ENCODE results near the gene PRR23E.

The PRR23E gene

DNA sequence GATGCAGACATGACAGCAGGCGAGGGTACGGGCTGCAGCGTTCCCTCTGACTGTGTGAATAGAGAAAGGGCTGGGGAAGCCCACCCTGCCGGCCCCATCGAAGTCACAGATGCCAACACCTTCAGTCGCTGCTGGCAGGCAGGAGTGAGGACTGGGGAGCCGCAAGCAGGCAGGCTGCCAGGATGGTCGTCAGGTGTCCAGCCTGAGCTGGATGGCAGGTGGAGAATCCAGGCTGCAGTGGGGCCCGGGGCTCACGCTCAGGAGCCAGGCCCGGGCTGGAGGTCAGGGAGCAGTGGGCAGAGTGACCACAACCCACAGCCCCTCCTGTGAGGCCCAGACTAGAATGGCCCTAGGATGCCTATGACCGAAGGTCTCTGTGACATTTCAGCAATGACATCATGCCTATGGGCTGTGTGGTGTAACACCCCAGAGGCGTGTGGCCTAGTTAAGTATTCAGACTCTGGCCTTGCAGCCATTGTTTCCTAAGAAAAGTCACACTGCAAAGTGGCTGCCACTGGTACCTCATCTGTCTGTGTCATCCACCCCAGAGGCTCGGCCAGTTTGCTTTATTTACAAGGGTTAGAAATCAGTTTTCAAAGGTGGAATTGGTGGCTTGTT, 15.7 kb downstream of the PRR23E start:
- DNase-seq (ENCODE audit: low spot score in 2 of 2) (peak in 1 of 2 donors; percentile 28), ATAC-seq (peak; percentile 8)
- H3K36me3 Mint-ChIP-seq, result no peaks in the 10 kb centered on the region
- no peaks in the 10 kb centered on the region for H3K4me1 Mint-ChIP-seq
- no peaks in the 10 kb centered on the region for H3K9me3 Mint-ChIP-seq
- H3K27ac Mint-ChIP-seq, result no peak overlapping the region
- no peak overlapping the region for H3K4me3 Mint-ChIP-seq

DNA sequence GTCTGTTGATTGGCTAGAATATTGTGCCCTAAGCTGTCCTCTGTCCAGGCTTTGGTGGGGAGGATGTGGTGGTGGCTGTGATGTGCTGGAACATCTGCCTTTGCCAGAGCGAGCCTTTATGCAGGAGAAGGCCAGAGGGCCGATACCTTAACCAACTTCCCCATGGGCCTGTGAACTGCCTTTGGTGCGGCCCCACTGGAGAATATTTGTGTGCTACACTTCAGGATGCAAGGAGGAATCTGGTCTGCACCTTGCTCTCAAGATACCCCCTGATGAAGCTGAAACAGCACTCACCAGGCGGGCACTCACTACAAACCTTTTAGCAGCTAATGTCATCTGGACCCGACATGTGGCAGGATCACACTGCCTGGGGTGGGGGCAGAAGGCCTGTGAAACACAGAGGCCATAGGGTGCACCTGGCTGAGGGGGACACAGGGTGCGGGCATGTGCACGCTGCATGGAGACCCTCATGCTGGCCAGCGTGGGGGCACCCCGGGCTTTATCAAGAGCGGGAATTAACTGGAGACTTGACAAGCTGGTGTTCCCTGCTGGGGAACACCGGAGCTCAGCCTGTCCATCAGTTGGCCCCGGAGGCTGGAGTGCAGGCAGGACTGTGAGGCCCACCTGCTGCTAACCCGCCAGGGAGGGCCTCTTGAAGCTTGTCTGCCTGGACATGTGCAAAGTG, 16.4 kb downstream of the PRR23E start:
- no peak for ATAC-seq
- Mint-ChIP-seq H3K9me3 (no peaks in the 10 kb centered on the region), H3K4me3 (no peak overlapping the region), H3K27ac (no peak overlapping the region), H3K36me3 (no peaks in the 10 kb centered on the region), H3K4me1 (no peaks in the 10 kb centered on the region)
- DNase-seq (ENCODE audit: low spot score in 2 of 2), result peak in 1 of 2 donors; percentile 28

DNA sequence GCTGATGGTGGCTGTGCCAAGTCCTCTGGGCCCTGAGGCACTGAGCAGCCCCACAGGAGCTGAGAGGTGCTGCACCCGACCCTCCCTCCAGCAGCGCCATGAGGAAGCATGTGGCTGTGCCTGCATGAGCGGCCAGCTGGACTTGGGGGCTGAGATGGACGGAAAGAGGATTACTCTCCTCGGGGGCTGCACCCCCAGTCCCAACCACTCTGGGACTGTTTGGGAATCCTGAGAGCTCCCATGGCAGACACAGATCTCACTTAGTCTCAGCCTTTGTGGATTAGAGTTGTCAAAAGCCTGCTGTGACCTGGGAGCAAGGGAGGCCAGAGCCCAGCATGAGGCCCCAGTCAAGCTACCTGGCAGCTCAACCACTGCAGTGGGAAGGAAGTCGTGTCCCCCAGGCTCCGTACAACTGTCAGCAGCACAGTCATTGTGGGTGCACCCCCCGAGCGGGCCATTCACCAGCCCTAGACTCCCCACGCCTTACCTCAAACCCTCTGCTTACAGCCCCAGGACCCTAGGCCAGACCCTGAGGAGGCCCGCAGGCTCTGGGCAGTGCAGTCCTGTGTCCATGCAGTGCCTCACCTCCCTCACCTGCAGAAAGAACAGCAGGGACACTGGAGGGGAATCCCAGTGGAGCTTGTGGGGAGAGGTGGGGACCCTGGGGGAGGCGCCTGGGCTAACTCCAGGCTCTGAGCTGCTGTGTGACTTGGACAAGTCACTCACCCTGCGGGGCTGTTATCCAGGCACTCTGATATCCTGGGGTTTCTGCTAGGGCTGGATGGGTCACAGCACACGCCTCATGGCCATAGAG, 17.1 kb downstream of the PRR23E start:
- no peak overlapping the region for H3K4me3 Mint-ChIP-seq
- no peak overlapping the region for H3K27ac Mint-ChIP-seq
- peak in 1 of 2 donors; percentile 38 for DNase-seq (ENCODE audit: low spot score in 2 of 2)
- no peaks in the 10 kb centered on the region for H3K9me3 Mint-ChIP-seq
- no peaks in the 10 kb centered on the region for H3K36me3 Mint-ChIP-seq
- no peaks in the 10 kb centered on the region for H3K4me1 Mint-ChIP-seq
- no peak for ATAC-seq

DNA sequence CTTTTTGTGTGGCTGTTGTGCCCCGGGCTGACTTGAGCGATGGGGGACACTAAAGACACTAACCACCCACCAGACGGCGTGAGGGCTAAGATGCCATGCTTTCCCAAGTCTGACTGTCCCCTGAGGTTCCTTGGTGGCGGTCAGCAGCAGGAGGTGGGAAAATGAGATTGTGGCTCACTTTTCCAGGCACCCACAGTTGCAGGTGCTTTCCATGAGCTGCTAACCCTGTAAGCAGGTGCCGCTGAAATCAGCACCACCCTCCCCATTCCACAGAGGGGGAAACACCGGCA, 17.7 kb downstream of the PRR23E start:
- H3K36me3 Mint-ChIP-seq, result no peaks in the 10 kb centered on the region
- no peak for ATAC-seq
- no peak overlapping the region for H3K4me3 Mint-ChIP-seq
- no peak for DNase-seq (ENCODE audit: low spot score in 2 of 2)
- H3K27ac Mint-ChIP-seq, result no peak overlapping the region
- H3K9me3 Mint-ChIP-seq, result no peaks in the 10 kb centered on the region
- no peaks in the 10 kb centered on the region for H3K4me1 Mint-ChIP-seq

DNA sequence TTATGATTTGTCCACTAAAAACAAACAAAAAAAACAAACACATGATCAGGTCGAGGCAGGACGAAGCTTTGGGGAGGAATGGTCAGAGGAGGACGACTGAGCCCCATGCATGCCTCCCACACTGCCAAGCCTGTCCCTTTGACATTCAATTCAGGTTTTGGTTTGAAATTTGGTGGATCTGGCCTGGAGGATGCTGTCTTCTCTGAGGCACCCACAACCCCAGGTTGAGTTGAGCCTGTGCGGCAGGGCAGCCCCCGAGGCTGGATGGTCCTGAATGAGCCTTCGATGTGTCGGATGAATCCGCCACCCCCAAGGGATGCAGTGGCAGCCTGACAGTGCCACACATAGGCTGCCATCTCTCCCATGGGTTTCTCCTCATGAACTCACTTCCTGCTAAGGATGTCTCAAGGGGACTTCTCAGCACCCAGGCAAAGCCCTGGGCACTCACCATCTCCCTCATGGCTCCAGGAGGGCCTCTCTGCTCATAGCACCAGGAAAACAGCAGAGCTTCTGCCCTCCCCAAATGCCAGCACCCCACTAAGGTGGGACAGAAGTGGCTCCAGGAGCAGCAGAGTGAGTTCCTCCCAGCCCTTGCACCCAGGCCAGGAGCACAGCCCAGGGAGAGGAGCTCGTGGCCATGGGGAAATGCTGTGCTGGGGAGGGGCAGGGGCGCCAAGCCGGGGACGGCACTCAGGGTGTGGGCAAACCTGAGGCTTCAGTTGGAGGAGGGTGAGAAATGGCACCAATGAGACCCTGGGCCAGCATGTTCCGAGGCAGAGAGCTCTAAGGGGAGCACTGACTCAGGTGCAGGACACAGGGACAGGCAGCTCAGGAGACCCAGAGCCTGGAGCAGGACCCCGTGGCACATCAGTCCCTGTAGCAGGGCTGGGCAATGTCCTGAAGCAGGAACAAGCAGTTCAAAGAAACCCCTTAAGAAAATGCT, 18.5 kb downstream of the PRR23E start:
- no peaks in the 10 kb centered on the region for H3K4me1 Mint-ChIP-seq
- no peaks in the 10 kb centered on the region for H3K36me3 Mint-ChIP-seq
- H3K9me3 Mint-ChIP-seq, result no peaks in the 10 kb centered on the region
- no peak for ATAC-seq
- H3K27ac Mint-ChIP-seq, result no peak overlapping the region
- H3K4me3 Mint-ChIP-seq, result no peak overlapping the region
- DNase-seq (ENCODE audit: low spot score in 2 of 2), result peak in 1 of 2 donors; percentile 36

DNA sequence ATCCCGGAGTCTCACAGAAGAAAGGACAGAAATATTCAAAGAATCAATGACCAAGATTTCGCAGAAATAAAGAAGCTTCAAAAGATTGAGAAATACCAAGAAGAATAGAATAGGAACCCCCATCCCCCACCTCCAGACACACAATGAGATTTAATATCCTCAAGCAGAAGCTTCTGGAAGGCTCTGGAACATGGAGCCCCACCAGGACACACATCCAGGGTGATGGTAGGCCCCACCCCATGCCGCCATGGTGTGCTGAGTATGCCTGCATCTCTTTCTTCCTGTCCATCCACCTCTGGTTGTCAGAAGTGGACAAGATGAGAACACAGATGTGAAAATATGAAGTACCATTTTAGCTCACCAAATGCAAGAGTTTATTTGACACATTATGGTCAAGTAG, 19.3 kb downstream of the PRR23E start:
- Mint-ChIP-seq H3K4me3 (no peak overlapping the region), H3K9me3 (no peaks in the 10 kb centered on the region), H3K4me1 (no peaks in the 10 kb centered on the region), H3K36me3 (no peaks in the 10 kb centered on the region), H3K27ac (no peak overlapping the region)
- ATAC-seq, result no peak
- peak in 1 of 2 donors; percentile 6 for DNase-seq (ENCODE audit: low spot score in 2 of 2)

DNA sequence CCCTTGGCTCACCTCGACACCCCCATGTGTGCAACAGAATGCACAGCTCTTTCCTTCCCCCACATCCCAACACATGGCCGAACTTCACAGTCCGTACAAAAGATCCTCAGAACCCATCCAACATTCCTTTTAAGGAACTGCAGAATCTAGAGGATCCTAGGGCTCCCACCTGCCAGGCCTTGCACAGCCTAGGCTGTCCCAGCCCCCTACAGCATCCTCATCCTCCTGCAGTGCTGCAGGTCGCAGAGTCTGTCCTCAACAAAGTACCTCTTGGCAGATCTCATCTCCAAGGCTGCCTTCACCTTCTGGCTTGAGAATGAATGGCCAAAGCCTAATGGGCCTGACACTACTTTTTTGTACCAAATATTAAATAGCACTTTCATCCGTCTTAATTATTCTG, 19.8 kb downstream of the PRR23E start:
- DNase-seq (ENCODE audit: low spot score in 2 of 2) (peak in 1 of 2 donors; percentile 32), ATAC-seq (no peak)
- H3K4me1 Mint-ChIP-seq, result no peaks in the 10 kb centered on the region
- H3K36me3 Mint-ChIP-seq, result no peaks in the 10 kb centered on the region
- H3K4me3 Mint-ChIP-seq, result no peak overlapping the region
- no peak overlapping the region for H3K27ac Mint-ChIP-seq
- H3K9me3 Mint-ChIP-seq, result no peaks in the 10 kb centered on the region

DNA sequence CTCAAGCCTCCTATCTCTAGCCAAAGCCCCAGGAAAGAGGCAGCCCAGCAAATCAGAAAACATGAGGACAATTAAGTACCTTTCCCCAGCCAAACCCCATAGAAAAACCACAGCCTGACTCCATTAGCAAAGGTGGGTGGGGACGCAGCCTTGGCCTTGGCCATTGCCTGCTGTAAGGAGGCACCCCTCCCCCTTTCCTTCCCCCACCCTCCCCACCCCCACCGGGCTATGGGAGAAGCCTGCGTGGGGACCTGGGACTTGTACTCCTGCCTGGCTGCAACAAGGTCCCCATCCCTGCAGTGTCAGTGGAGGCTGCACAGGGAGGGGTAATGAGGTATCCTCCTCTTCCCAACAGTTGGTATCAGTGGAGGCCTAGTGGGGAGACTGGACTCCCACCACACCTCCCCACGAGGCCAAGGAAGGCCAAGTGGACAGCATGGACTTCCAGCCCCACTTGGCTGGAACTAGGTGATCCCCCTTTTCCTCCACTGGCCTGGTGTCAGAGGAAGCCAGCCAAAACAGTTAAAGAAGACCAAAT, 20.5 kb downstream of the PRR23E start:
- H3K4me3 Mint-ChIP-seq, result no peak overlapping the region
- H3K27ac Mint-ChIP-seq, result no peak overlapping the region
- DNase-seq (ENCODE audit: low spot score in 2 of 2) (peak in 1 of 2 donors; percentile 7), ATAC-seq (no peak)
- no peaks in the 10 kb centered on the region for H3K4me1 Mint-ChIP-seq
- no peaks in the 10 kb centered on the region for H3K9me3 Mint-ChIP-seq
- no peaks in the 10 kb centered on the region for H3K36me3 Mint-ChIP-seq

DNA sequence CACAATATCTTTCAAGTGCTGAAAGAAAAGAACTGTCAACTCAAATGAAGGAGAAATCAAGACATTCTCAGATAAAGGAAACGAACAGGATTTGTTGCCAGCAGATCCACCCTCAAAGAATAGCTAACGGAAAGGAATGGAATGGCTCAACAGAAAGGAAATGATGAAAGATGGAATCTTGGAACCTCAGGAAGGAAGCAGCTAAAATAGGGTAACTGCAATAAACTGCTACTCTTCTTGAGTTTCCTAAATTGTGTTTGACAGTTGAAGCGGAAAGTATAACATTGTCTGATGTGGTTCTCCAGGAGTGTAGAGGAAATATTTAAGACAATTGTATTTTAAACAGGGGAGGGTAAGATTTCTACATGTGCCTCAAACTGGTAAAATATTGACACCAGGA, 22.0 kb downstream of the PRR23E start:
- ATAC-seq (no peak), DNase-seq (ENCODE audit: low spot score in 2 of 2) (no peak)
- H3K9me3 Mint-ChIP-seq, result no peaks in the 10 kb centered on the region
- H3K4me3 Mint-ChIP-seq, result no peak overlapping the region
- H3K27ac Mint-ChIP-seq, result no peak overlapping the region
- no peaks in the 10 kb centered on the region for H3K36me3 Mint-ChIP-seq
- H3K4me1 Mint-ChIP-seq, result no peaks in the 10 kb centered on the region

DNA sequence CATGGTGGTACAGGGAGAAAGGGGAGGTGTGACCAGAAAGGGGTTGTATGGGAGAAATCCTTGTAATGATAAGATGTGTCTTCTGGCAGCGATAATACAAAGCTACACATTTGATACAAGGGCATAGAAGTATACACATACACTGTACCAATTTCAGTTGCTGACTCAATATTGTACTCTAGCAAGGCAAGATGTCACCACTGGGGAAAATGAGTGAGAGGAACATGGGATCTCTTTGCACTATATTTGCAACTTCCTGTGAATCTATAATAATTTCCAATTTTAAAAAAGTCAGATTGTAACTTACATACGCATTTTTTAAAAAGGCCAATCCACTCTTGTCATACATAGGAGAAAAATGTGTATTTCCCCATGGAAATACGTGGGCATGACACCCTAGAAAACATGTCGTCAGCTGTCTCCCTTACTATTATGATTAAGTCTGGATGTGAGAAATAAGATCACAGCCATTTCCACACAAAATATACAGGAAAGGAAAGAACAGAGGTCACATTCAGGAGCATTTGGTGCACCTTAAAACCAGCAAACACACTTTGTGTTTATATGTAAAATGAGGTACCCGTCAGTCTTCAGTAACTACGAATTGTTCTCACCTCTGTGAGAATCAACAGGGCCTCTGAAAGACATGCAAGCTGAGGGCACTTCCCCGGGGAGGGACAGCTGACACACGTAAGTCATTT, 22.9 kb downstream of the PRR23E start:
- H3K27ac Mint-ChIP-seq, result no peak overlapping the region
- ATAC-seq (peak; percentile 25), DNase-seq (ENCODE audit: low spot score in 2 of 2) (no peak)
- H3K36me3 Mint-ChIP-seq, result no peaks in the 10 kb centered on the region
- no peaks in the 10 kb centered on the region for H3K4me1 Mint-ChIP-seq
- H3K9me3 Mint-ChIP-seq, result no peaks in the 10 kb centered on the region
- no peak overlapping the region for H3K4me3 Mint-ChIP-seq

DNA sequence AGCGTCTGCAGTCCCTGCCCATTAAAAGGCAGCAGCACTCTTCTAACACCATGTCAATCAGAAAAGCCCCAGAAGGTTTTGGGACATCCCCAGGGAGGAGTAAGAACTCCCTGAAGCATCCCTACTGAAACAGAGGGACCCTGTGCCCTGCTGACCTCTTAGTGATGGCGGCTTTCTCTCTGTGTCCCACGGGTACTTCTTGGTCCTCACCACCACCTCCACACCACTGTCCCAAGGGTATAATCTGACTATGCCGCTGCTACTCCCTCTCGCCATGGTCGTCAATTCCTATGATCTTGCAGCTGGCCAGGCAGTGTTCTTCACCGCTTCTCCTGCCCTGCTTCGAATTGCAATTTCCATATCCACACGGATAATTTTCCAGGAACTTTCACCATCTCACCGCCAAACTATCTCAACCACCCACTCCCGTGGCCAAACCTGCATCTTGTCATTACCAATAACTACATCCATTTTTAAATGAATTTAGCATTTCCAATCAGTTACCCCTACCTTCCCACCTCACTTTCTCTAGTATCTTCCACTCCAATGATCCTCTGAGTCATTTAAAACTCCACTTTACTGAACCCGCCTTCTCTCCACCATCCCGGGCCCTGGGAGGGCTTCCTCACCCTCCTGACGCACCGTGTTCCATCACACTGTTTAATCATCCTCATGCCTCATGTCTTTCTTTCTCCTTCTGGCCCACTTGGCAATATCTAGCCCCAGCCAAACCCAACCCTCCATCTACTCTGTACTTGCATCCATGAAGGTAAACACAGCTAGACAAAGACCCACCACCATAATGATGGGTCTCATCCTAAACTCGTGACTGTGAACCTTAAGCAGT, 23.7 kb downstream of the PRR23E start:
- H3K36me3 Mint-ChIP-seq, result no peaks in the 10 kb centered on the region
- no peaks in the 10 kb centered on the region for H3K4me1 Mint-ChIP-seq
- H3K27ac Mint-ChIP-seq, result no peak overlapping the region
- ATAC-seq (peak; percentile 22), DNase-seq (ENCODE audit: low spot score in 2 of 2) (no peak)
- no peak overlapping the region for H3K4me3 Mint-ChIP-seq
- H3K9me3 Mint-ChIP-seq, result no peaks in the 10 kb centered on the region

DNA sequence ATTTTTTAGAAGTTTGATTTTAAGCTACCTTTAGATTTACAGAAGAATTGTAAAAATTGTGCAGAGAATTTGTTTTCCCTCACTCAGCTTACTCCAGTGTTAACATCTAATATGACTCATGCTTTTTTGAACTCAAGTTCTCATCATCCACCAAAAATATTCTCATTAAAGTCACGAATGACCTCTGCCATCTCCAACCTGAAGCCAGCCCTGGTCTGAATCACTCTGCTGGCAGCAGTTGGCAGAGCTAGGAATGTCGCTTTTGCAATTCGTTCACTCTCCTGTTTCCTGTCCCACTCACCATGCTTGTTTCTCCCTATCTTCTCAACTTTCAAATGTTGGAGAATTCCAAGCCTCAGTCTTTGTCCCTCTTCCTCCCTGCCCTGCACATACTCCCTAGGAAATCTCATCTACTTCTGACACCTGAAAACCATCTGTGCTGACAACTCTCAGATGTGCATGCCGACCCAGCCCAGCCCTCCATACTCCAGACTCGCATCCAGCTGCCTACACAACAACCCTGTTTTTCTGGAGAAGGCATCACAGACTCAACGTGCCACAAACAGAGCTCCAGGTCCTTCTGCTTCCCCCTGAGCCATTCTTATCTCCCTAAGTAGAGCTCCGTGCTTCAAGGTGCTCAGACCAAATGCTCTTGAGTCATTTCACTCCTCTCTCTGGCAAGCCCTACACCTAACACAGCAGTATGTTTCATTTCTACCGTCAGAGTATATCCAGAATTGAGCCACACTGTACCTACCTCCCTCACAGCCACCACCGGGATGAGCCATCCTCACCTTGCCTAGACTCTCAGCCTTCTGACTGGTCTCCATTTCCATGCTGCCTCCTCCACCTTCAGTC, 24.9 kb downstream of the PRR23E start:
- no peaks in the 10 kb centered on the region for H3K4me1 Mint-ChIP-seq
- no peaks in the 10 kb centered on the region for H3K36me3 Mint-ChIP-seq
- H3K4me3 Mint-ChIP-seq, result no peak overlapping the region
- H3K9me3 Mint-ChIP-seq, result no peaks in the 10 kb centered on the region
- ATAC-seq (peak; percentile 62), DNase-seq (ENCODE audit: low spot score in 2 of 2) (no peak)
- no peak overlapping the region for H3K27ac Mint-ChIP-seq

DNA sequence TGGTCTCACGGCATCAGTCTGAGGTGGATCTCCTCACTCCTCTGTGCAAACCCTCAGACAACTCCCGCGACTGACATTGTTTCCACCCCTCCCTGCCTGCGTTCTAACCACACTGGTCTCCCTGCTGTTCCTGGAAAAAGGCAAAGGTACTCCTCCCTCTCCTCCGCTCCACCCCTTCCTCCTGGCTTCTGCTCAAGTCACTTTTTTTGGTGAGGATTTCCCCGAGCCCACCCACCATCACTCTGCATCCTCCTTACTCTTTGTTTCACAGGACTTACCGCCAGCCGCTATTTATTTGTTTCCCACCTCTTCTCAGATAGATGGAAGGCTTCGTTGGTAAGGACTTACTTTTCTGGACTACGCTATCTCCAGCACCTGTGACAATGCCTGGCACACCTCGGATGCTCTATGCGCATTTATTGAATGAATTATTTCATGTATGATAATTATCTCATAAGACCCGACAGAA, 25.6 kb downstream of the PRR23E start:
- Mint-ChIP-seq H3K4me1 (no peaks in the 10 kb centered on the region), H3K4me3 (no peak overlapping the region), H3K36me3 (no peaks in the 10 kb centered on the region), H3K9me3 (no peaks in the 10 kb centered on the region), H3K27ac (no peak overlapping the region)
- DNase-seq (ENCODE audit: low spot score in 2 of 2) (peak in 1 of 2 donors; percentile 18), ATAC-seq (no peak)

Data from stimulated activated effector memory CD8-positive, alpha-beta T cell treated with anti-CD3 and anti-CD28 coated beads, Interleukin-12 subunit alpha, Interleukin-12 subunit beta, amount 100 ng/mL, for 72 hours (primary cell).